DOHH2 (cell line): Measurements from ENCODE around the gene NINJ2.

Experiments
- EZH2phosphoT487 ChIP-seq: fragments of 200-600 bp; sonication (generic); IDR thresholded peaks from 2 replicates; pipeline ENCODE4 v1.6.1; 2017; ENCODE audit warnings: borderline replicate concordance, mild to moderate bottlenecking, antibody characterized with exemption, low read length, moderate library complexity, mixed read lengths
- TF ChIP-seq, protein P1 (sequence below): fragments of 200-600 bp; sonication (generic); IDR thresholded peaks from one replicate; pipeline ENCODE4 v1.5.1; 2014; ENCODE audit warnings: antibody characterized with exemption, mild to moderate bottlenecking, low read depth, low read length; ENCODE audit not compliant: poor library complexity, severe bottlenecking

DNA sequence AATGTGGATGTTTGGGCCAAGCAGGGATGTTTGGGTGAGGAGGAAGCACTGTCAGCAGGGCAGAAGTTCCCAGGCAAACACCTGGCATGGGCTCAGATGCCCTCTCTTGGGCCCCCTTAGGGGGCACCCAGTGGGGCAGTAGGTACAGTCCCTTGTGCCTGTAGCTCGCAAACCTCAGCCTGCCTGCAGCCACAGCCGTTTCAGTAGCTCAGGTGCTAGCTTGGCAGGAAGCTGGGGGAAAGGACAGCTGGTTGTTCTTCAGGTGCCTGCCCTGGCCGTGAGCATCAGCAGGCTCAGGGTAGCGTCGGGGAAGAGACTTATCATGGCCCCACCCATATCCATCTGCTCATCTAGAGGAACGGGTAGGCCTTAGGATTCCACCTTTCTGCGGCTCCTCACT, 136.0 kb downstream of the NINJ2 start:
- TF ChIP-seq, protein P1, sequence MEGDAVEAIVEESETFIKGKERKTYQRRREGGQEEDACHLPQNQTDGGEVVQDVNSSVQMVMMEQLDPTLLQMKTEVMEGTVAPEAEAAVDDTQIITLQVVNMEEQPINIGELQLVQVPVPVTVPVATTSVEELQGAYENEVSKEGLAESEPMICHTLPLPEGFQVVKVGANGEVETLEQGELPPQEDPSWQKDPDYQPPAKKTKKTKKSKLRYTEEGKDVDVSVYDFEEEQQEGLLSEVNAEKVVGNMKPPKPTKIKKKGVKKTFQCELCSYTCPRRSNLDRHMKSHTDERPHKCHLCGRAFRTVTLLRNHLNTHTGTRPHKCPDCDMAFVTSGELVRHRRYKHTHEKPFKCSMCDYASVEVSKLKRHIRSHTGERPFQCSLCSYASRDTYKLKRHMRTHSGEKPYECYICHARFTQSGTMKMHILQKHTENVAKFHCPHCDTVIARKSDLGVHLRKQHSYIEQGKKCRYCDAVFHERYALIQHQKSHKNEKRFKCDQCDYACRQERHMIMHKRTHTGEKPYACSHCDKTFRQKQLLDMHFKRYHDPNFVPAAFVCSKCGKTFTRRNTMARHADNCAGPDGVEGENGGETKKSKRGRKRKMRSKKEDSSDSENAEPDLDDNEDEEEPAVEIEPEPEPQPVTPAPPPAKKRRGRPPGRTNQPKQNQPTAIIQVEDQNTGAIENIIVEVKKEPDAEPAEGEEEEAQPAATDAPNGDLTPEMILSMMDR = no peak
- no peak for TF ChIP-seq EZH2phosphoT487
